Thyroid gland (tissue), 4 donors: Measurements from ENCODE around the gene SRGAP1.

Source experiments
- CTCF ChIP-seq, 6 experiments: fragments of 200-600 bp in 3 of 6; fragments of 450-650 bp in 3 of 6; sonication (generic) in 3 of 6; IDR thresholded peaks; one replicate each; pipeline ENCODE4 v1.5.1; 2016 to 2019; ENCODE audit warnings: antibody characterized with exemption in 6 of 6, mild to moderate bottlenecking in 2 of 6, inconsistent platforms in 1 of 6, moderate library complexity in 1 of 6
- POLR2A ChIP-seq, 2 donors: fragments of 450-650 bp; IDR thresholded peaks; one replicate each; pipeline ENCODE4 v1.6.1; 2017; ENCODE audit warnings: antibody characterized with exemption in 2 of 2, mild to moderate bottlenecking in 2 of 2, moderate library complexity in 1 of 2

GRCh38 chr12:63808631-63809030, 35.9 kb upstream of the SRGAP1 start:
- TF ChIP-seq CTCF (IDR thresholded peaks at IDR 0.05) (no peak), POLR2A (IDR thresholded peaks at IDR 0.05) (no peak)
